Astrocyte of the spinal cord (primary cell): ENCODE results near the gene CD200R1L.

Source experiments
- DNase-seq: peaks from one replicate; pipeline ENCODE4 v3.0.0; 2011; ENCODE audit warnings: low read depth, low spot score
- H3K4me3 ChIP-seq: 2 replicates; pipeline ENCODE4 v1.5.1; 2011; ENCODE audit warnings: low read depth, mild to moderate bottlenecking, low read length, moderate library complexity
- CTCF ChIP-seq: IDR thresholded peaks from 2 replicates; pipeline ENCODE4 v1.5.1; 2012; ENCODE audit warnings: low read depth, mild to moderate bottlenecking, low read length, inconsistent platforms
- in situ Hi-C: cut with HindIII; loops from 2 replicates; pipeline ENCODE4 v1.10.0; 2017; ENCODE audit warnings: low sequenced_read_pairs

CD200R1L gene

GRCh38 chr3:112815981-112816380 lies 30.7 kb downstream of the CD200R1L start:
- in situ Hi-C loops: no loop called here
- no peak for DNase-seq
- TF ChIP-seq CTCF: no peak
- no peak overlapping the region for H3K4me3 ChIP-seq

DNA sequence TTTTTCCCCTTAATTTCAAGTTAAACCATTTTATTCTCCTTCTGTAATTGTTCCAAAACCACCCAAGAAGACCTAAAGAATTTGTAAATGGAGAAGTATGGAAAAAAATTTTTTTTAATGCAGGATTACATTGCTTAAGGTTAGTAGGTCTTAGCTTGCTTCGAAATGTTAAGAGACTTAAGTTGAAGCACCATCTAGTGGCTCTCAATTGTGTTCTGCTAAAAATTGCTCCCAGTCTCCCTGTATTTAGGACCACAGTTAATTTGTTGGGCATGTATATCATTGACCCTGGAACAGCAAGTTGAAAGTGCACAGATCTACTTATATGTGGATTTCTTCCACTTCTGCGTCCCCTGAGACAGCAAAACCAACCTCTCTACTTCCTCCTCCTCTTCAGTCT lies 32.4 kb downstream of the CD200R1L start:
- TF ChIP-seq CTCF: peak; percentile 65
- peak; percentile 83 for DNase-seq
- no peak overlapping the region for H3K4me3 ChIP-seq
- in situ Hi-C loops: no loop called here

GRCh38 chr3:112813723-112814171 lies 32.9 kb downstream of the CD200R1L start:
- H3K4me3 ChIP-seq: no peak overlapping the region
- in situ Hi-C loops: no loop called here
- TF ChIP-seq CTCF: no peak
- DNase-seq: no peak

GRCh38 chr3:112813016-112813415 lies 33.6 kb downstream of the CD200R1L start:
- in situ Hi-C loops: no loop called here
- DNase-seq: no peak
- no peak overlapping the region for H3K4me3 ChIP-seq
- no peak for TF ChIP-seq CTCF

- in situ Hi-C loops: no loop called here
Measured at GRCh38 chr3:112811917-112812660, 34.6 kb downstream of the CD200R1L start.

DNA sequence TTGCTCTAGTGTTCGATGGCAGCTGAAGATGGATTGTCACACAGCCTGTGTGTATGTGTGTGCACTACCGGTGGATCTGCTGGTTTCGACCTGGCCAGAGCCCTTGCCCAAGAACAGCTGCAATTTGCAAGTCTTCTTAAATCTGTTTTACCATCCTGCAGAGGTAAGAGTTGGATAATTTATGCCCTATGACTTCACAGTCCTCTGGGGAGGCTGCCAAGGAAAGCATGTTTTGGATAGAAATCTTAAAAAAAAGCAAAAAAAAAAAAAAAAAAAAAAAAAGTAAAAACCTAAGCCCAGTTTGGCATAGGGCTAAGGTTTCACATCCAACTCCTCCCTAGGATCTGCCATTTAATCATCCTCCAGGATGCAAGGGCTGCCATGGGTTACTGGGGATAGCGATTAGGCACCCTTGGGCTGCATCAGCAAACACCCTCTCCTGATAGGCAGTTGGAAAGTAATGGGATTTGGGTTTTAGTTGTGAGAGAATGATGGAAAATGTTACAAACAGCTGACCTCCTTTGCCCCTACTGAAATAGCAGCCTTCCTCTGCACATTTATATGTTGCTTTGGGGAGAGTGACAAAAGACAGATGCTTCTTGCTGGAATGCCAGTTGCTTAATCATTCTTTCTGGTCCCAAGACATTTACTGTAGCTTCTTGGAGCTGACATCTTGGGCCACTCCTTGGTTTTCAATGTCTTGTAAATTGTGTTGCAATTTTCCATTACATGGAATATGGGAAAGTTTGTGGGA lies 35.4 kb downstream of the CD200R1L start:
- TF ChIP-seq CTCF: no peak
- in situ Hi-C loops: no loop called here
- H3K4me3 ChIP-seq: no peak overlapping the region
- DNase-seq: peak; percentile 90

More at GRCh38 chr3:112811917-112812660, 34.6 kb downstream of the CD200R1L start:
- DNase-seq: no peak
- no peak overlapping the region for H3K4me3 ChIP-seq
- no peak for TF ChIP-seq CTCF
